Parathyroid adenoma (tissue), 2 donors: ENCODE measurements around the gene ZNF688.
"Not testable (repeated sequence)": the region's sequence is repeated elsewhere in the genome, so short reads cannot be mapped to it uniquely, and the experiment has no call there.

Source experiments
- H2AFZ ChIP-seq: fragments of 300-600 bp; sonication (generic); one replicate; pipeline ENCODE4 v1.7.0; 2017; ENCODE audit warnings: antibody characterized with exemption, mild to moderate bottlenecking
- H3K27ac ChIP-seq: fragments of 300-600 bp; sonication (generic); one replicate; pipeline ENCODE4 v1.7.0; 2017
- H3K27me3 ChIP-seq: fragments of 300-600 bp; sonication (generic); one replicate; pipeline ENCODE4 v1.7.0; 2017; ENCODE audit warnings: low read length; ENCODE audit not compliant: control insufficient read depth, insufficient read depth
- H3K36me3 ChIP-seq: fragments of 300-600 bp; sonication (generic); one replicate; pipeline ENCODE4 v1.7.0; 2017; ENCODE audit warnings: low read length; ENCODE audit not compliant: control insufficient read depth, insufficient read depth
- H3K4me1 ChIP-seq: fragments of 300-600 bp; sonication (generic); one replicate; pipeline ENCODE4 v1.7.0; 2017; ENCODE audit warnings: control low read depth
- H3K4me2 ChIP-seq: fragments of 300-600 bp; sonication (generic); one replicate; pipeline ENCODE4 v1.7.0; 2017; ENCODE audit warnings: low read length
- H3K4me3 ChIP-seq: fragments of 300-600 bp; sonication (generic); one replicate; pipeline ENCODE4 v1.7.0; 2017; ENCODE audit warnings: low read depth, low read length
- H3K79me2 ChIP-seq: fragments of 300-600 bp; sonication (generic); one replicate; pipeline ENCODE4 v1.7.0; 2017; ENCODE audit warnings: control low read depth
- H3K9ac ChIP-seq: fragments of 300-600 bp; sonication (generic); one replicate; pipeline ENCODE4 v1.7.0; 2017; ENCODE audit warnings: mild to moderate bottlenecking
- H3K9me3 ChIP-seq: fragments of 300-600 bp; sonication (generic); one replicate; pipeline ENCODE4 v1.7.0; 2017; ENCODE audit warnings: low read length; ENCODE audit not compliant: control insufficient read depth
- CTCF ChIP-seq: fragments of 300-600 bp; sonication (generic); IDR thresholded peaks from one replicate; pipeline ENCODE4 v1.7.0; 2017; ENCODE audit warnings: antibody characterized with exemption, mild to moderate bottlenecking
- donor health status: primary hyperparathyroidism.

The ZNF688 gene

GRCh38 chr16:30524575-30525568, 46.6 kb downstream of the ZNF688 start:
- Histone ChIP-seq H3K79me2 (no peaks in the 10 kb centered on the region), H3K4me3 (no peak overlapping the region), H3K36me3 (no peaks in the 10 kb centered on the region), H3K4me2 (no peak overlapping the region), H3K4me1 (peaks cover 13% of the 10 kb centered on the region), H3K9me3 (no peaks in the 10 kb centered on the region), H3K27me3 (no peaks in the 10 kb centered on the region), H2AFZ (no peak overlapping the region), H3K27ac (no peak overlapping the region), H3K9ac (no peak overlapping the region)
- no peak for TF ChIP-seq CTCF

- no peak overlapping the region for H3K4me3 ChIP-seq
These were observed 47.5 kb downstream of the ZNF688 start for GRCh38 chr16:30523768-30524574.

GRCh38 chr16:30522702-30523463, 48.6 kb downstream of the ZNF688 start:
- not testable (repeated sequence) for H2AFZ ChIP-seq, H3K9me3 ChIP-seq, H3K9ac ChIP-seq, H3K4me1 ChIP-seq, H3K79me2 ChIP-seq, H3K36me3 ChIP-seq, H3K4me3 ChIP-seq, H3K27ac ChIP-seq, H3K27me3 ChIP-seq, H3K4me2 ChIP-seq

More at GRCh38 chr16:30523768-30524574, 47.5 kb downstream of the ZNF688 start:
- Histone ChIP-seq H3K79me2 (no peaks in the 10 kb centered on the region), H3K36me3 (no peaks in the 10 kb centered on the region), H3K27ac (no peak overlapping the region), H3K4me1 (peaks cover 13% of the 10 kb centered on the region), H3K9ac (no peak overlapping the region), H2AFZ (no peak overlapping the region), H3K4me2 (no peak overlapping the region), H3K9me3 (no peaks in the 10 kb centered on the region), H3K27me3 (no peaks in the 10 kb centered on the region)
- no peak for TF ChIP-seq CTCF

GRCh38 chr16:30521873-30522641, 49.5 kb downstream of the ZNF688 start:
- no peaks in the 10 kb centered on the region for H3K79me2 ChIP-seq
- no peaks in the 10 kb centered on the region for H3K27me3 ChIP-seq
- H3K4me3 ChIP-seq: no peak overlapping the region
- peaks cover 5% of the 10 kb centered on the region for H3K4me1 ChIP-seq
- no peaks in the 10 kb centered on the region for H3K36me3 ChIP-seq
- H3K9ac ChIP-seq: no peak overlapping the region
- H3K27ac ChIP-seq: no peak overlapping the region
- no peak for TF ChIP-seq CTCF
- H3K9me3 ChIP-seq: no peaks in the 10 kb centered on the region
- no peak overlapping the region for H2AFZ ChIP-seq
- H3K4me2 ChIP-seq: no peak overlapping the region
